Testis (tissue), 2 donors: ENCODE results near the gene TRAPPC3.

Experiments
- CTCF ChIP-seq, 3 experiments: fragments of 450-650 bp in 2 of 3; fragments of 200-600 bp in 1 of 3; sonication (generic) in 1 of 3; IDR thresholded peaks; one replicate each; pipeline ENCODE4 v1.5.1; 2016 to 2019; ENCODE audit warnings: antibody characterized with exemption in 3 of 3, mild to moderate bottlenecking in 2 of 3, moderate library complexity in 1 of 3
- POLR2A ChIP-seq: fragments of 450-650 bp; IDR thresholded peaks from one replicate; pipeline ENCODE4 v1.6.1; 2017; ENCODE audit warnings: antibody characterized with exemption, mild to moderate bottlenecking, moderate library complexity

- no peak for TF ChIP-seq CTCF (IDR thresholded peaks at IDR 0.05)
- TF ChIP-seq POLR2A = no peak
These were observed 11.5 kb downstream of the TRAPPC3 start for GRCh38 chr1:36137776-36138175.
